Neural crest cell (in vitro differentiated cells): Measurements from ENCODE around the gene IL12RB1. TPM values are rescaled to one million over a fixed set of nuclear protein-coding genes. Genes with fewer than 3 reads are reported as not detected.
A peak's percentile ranks its signal among the peaks of the same experiment; 100 is the strongest.

Experiments
- DNase-seq: peaks from one replicate; pipeline ENCODE4 v3.0.0; 2021; ENCODE audit warnings: low read depth, mixed read lengths, low spot score
- H3K27ac Mint-ChIP-seq: one replicate; pipeline ENCODE4 v1.8.0; 2021; ENCODE audit warnings: mild to moderate bottlenecking, mixed read lengths; ENCODE audit not compliant: unreplicated experiment
- H3K27me3 Mint-ChIP-seq: 2 replicates; pipeline ENCODE4 v1.8.0; 2021; ENCODE audit warnings: low read depth, mild to moderate bottlenecking, mixed read lengths
- H3K36me3 Mint-ChIP-seq: 2 replicates; pipeline ENCODE4 v1.8.0; 2021; ENCODE audit warnings: low read depth, mild to moderate bottlenecking, mixed read lengths
- H3K4me1 Mint-ChIP-seq: 2 replicates; pipeline ENCODE4 v1.8.0; 2021; ENCODE audit warnings: mixed read lengths
- H3K4me3 Mint-ChIP-seq: one replicate; pipeline ENCODE4 v1.8.0; 2021; ENCODE audit warnings: mild to moderate bottlenecking, mixed read lengths
- H3K9me3 Mint-ChIP-seq: 2 replicates; pipeline ENCODE4 v1.8.0; 2021; ENCODE audit warnings: mixed read lengths
- CTCF ChIP-seq: fragments of 200-600 bp; sonication (generic); conservative IDR thresholded peaks from 2 replicates; pipeline ENCODE4 v1.5.0; 2021; ENCODE audit warnings: antibody characterized with exemption, mild to moderate bottlenecking
- long read RNA-seq: library from polyadenylated mRNA; unstranded; transcript quantifications from one replicate; pipeline ENCODE4 v2.0.0, GENCODE V29; 2020
- total RNA-seq: library from RNA; stranded (reverse); gene quantifications from 2 replicates; pipeline ENCODE4 v1.2.1, GENCODE V29; 2021

The IL12RB1 gene
- not detected in 2 replicates for total RNA-seq
- long read RNA-seq = 0 reads

GRCh38 chr19:18086590-18087138 is at the start of gene IL12RB1:
TSS of gene IL12RB1 (minus strand) at chr19:18086934. CDS start at chr19:18086823, 111 bp downstream.
- no peak within 1 kb of the TSS for H3K4me3 Mint-ChIP-seq
- peak within 1 kb of the TSS; percentile 75 for H3K27ac Mint-ChIP-seq
- no peaks in the 10 kb centered on the region for H3K36me3 Mint-ChIP-seq

GRCh38 chr19:18135712-18136584 is 49.2 kb upstream of the IL12RB1 start:
- DNase-seq = no peak
- peak overlapping the region; percentile 62 for H3K27ac Mint-ChIP-seq
- no peaks in the 10 kb centered on the region for H3K9me3 Mint-ChIP-seq
- no peak for TF ChIP-seq CTCF
- peaks cover 7% of the 10 kb centered on the region for H3K36me3 Mint-ChIP-seq
- H3K4me1 Mint-ChIP-seq = no peaks in the 10 kb centered on the region
- H3K27me3 Mint-ChIP-seq = no peaks in the 10 kb centered on the region
- no peak overlapping the region for H3K4me3 Mint-ChIP-seq

More at GRCh38 chr19:18086590-18087138, at the start of gene IL12RB1:
- no peak for DNase-seq
- Mint-ChIP-seq H3K4me1 (peaks cover 20% of the 10 kb centered on the region), H3K27me3 (peaks cover 6% of the 10 kb centered on the region), H3K9me3 (peaks cover 9% of the 10 kb centered on the region)
- TF ChIP-seq CTCF = no peak

- Mint-ChIP-seq H3K9me3 (no peaks in the 10 kb centered on the region), H3K27me3 (no peaks in the 10 kb centered on the region), H3K4me3 (no peak overlapping the region), H3K27ac (no peak overlapping the region), H3K36me3 (peaks cover 4% of the 10 kb centered on the region), H3K4me1 (no peaks in the 10 kb centered on the region)
- no peak for TF ChIP-seq CTCF
- DNase-seq = peak; percentile 24
These were observed 45.3 kb upstream of the IL12RB1 start for GRCh38 chr19:18131841-18132596.

GRCh38 chr19:18130523-18131242 is 43.9 kb upstream of the IL12RB1 start:
- no peaks in the 10 kb centered on the region for H3K4me1 Mint-ChIP-seq
- no peak overlapping the region for H3K27ac Mint-ChIP-seq
- peaks cover 4% of the 10 kb centered on the region for H3K36me3 Mint-ChIP-seq
- no peak for DNase-seq
- TF ChIP-seq CTCF = no peak
- no peak overlapping the region for H3K4me3 Mint-ChIP-seq
- H3K9me3 Mint-ChIP-seq = no peaks in the 10 kb centered on the region
- no peaks in the 10 kb centered on the region for H3K27me3 Mint-ChIP-seq

GRCh38 chr19:18128805-18129204 is 42.1 kb upstream of the IL12RB1 start:
- DNase-seq = no peak
- no peaks in the 10 kb centered on the region for H3K4me1 Mint-ChIP-seq
- H3K9me3 Mint-ChIP-seq = no peaks in the 10 kb centered on the region
- H3K36me3 Mint-ChIP-seq = peaks cover 4% of the 10 kb centered on the region
- H3K27me3 Mint-ChIP-seq = no peaks in the 10 kb centered on the region
- no peak overlapping the region for H3K4me3 Mint-ChIP-seq
- no peak overlapping the region for H3K27ac Mint-ChIP-seq
- TF ChIP-seq CTCF = no peak
